ENCODE data around the gene PIK3CB. TPM values are rescaled to one million over a fixed set of nuclear protein-coding genes. Genes with fewer than 3 reads are reported as not detected.
A peak's percentile ranks its signal among the peaks of the same experiment; 100 is the strongest.
"Not testable (repeated sequence)": the region's sequence is repeated elsewhere in the genome, so short reads cannot be mapped to it uniquely, and the experiment has no call there.

Gene PIK3CB
- total RNA-seq, 1 donor from 2014 or later = 18.3 TPM

GRCh38 chr3:138812806-138813205 lies 21.9 kb downstream of the PIK3CB start:
- Mint-ChIP-seq H3K27me3 (no peaks in the 10 kb centered on the region), H3K27ac (no peak overlapping the region), H3K9me3 (ENCODE audit: low read depth) (no peaks in the 10 kb centered on the region)

GRCh38 chr3:138809500-138810256 lies 25.1 kb downstream of the PIK3CB start:
- no peak overlapping the region for H3K4me3 Mint-ChIP-seq (ENCODE audit: low read depth)
- H3K27ac Mint-ChIP-seq = no peak overlapping the region
- H3K9me3 Mint-ChIP-seq (ENCODE audit: low read depth) = no peaks in the 10 kb centered on the region
- peaks cover 9% of the 10 kb centered on the region for H3K36me3 Mint-ChIP-seq (ENCODE audit: insufficient read depth)
- no peaks in the 10 kb centered on the region for H3K27me3 Mint-ChIP-seq
- TF ChIP-seq CTCF (IDR thresholded peaks at IDR 0.05; ENCODE audit: unreplicated experiment) = no peak
- H3K4me1 Mint-ChIP-seq (ENCODE audit: low read depth) = peaks cover 2% of the 10 kb centered on the region
- DNase-seq (ENCODE audit: low spot score, unreplicated experiment) = no peak

More at GRCh38 chr3:138812806-138813205, 21.9 kb downstream of the PIK3CB start:
- Mint-ChIP-seq H3K4me1 (ENCODE audit: low read depth) (peaks cover 2% of the 10 kb centered on the region), H3K36me3 (ENCODE audit: insufficient read depth) (peaks cover 4% of the 10 kb centered on the region), H3K4me3 (ENCODE audit: low read depth) (no peak overlapping the region)
- DNase-seq (ENCODE audit: low spot score, unreplicated experiment) = no peak
- TF ChIP-seq CTCF (IDR thresholded peaks at IDR 0.05; ENCODE audit: unreplicated experiment) = no peak

GRCh38 chr3:138806376-138807080 lies 28.2 kb downstream of the PIK3CB start:
- no peak overlapping the region for H3K4me3 Mint-ChIP-seq (ENCODE audit: low read depth)

GRCh38 chr3:138803006-138803653 lies 31.6 kb downstream of the PIK3CB start:
- H3K27ac Mint-ChIP-seq = peak overlapping the region; percentile 76
- peaks cover 5% of the 10 kb centered on the region for H3K36me3 Mint-ChIP-seq (ENCODE audit: insufficient read depth)
- no peak for DNase-seq (ENCODE audit: low spot score, unreplicated experiment)
- peaks cover 9% of the 10 kb centered on the region for H3K4me1 Mint-ChIP-seq (ENCODE audit: low read depth)
- no peaks in the 10 kb centered on the region for H3K9me3 Mint-ChIP-seq (ENCODE audit: low read depth)
- no peaks in the 10 kb centered on the region for H3K27me3 Mint-ChIP-seq
- no peak for TF ChIP-seq CTCF (IDR thresholded peaks at IDR 0.05; ENCODE audit: unreplicated experiment)
- no peak overlapping the region for H3K4me3 Mint-ChIP-seq (ENCODE audit: low read depth)

More at GRCh38 chr3:138806376-138807080, 28.2 kb downstream of the PIK3CB start:
- Mint-ChIP-seq H3K36me3 (ENCODE audit: insufficient read depth) (peaks cover 5% of the 10 kb centered on the region), H3K27ac (no peak overlapping the region), H3K9me3 (ENCODE audit: low read depth) (no peaks in the 10 kb centered on the region), H3K27me3 (no peaks in the 10 kb centered on the region), H3K4me1 (ENCODE audit: low read depth) (peaks cover 11% of the 10 kb centered on the region)
- no peak for TF ChIP-seq CTCF (IDR thresholded peaks at IDR 0.05; ENCODE audit: unreplicated experiment)
- no peak for DNase-seq (ENCODE audit: low spot score, unreplicated experiment)

GRCh38 chr3:138802223-138802622 lies 32.5 kb downstream of the PIK3CB start:
- H3K4me3 Mint-ChIP-seq (ENCODE audit: low read depth); H3K4me1 Mint-ChIP-seq (ENCODE audit: low read depth); H3K27me3 Mint-ChIP-seq; H3K36me3 Mint-ChIP-seq (ENCODE audit: insufficient read depth); H3K9me3 Mint-ChIP-seq (ENCODE audit: low read depth); DNase-seq (ENCODE audit: low spot score, unreplicated experiment); H3K27ac Mint-ChIP-seq: not testable (repeated sequence)
